Progenitor cell of endocrine pancreas (in vitro differentiated cells): ENCODE results near the gene CALU. TPM values are rescaled to one million over a fixed set of nuclear protein-coding genes. Genes with fewer than 3 reads are reported as not detected.

Source experiments
- DNase-seq: peaks from one replicate; pipeline ENCODE4 v3.0.0; 2021; ENCODE audit warnings: low spot score; ENCODE audit not compliant: unreplicated experiment
- H3K27ac Mint-ChIP-seq: 2 replicates; pipeline ENCODE4 v1.8.0; 2021; ENCODE audit warnings: mild to moderate bottlenecking, moderate library complexity, mixed read lengths
- H3K27me3 Mint-ChIP-seq: 2 replicates; pipeline ENCODE4 v1.8.0; 2021; ENCODE audit warnings: mixed read lengths
- H3K36me3 Mint-ChIP-seq: 2 replicates; pipeline ENCODE4 v1.8.0; 2022; ENCODE audit warnings: mixed read lengths; ENCODE audit not compliant: insufficient read depth
- H3K4me1 Mint-ChIP-seq: 2 replicates; pipeline ENCODE4 v1.8.0; 2021; ENCODE audit warnings: low read depth, mixed read lengths
- H3K4me3 Mint-ChIP-seq: 2 replicates; pipeline ENCODE4 v1.8.0; 2021; ENCODE audit warnings: low read depth, mild to moderate bottlenecking, moderate library complexity, mixed read lengths
- H3K9me3 Mint-ChIP-seq: 2 replicates; pipeline ENCODE4 v1.8.0; 2021; ENCODE audit warnings: low read depth, mixed read lengths
- CTCF ChIP-seq: fragments of 200-600 bp; sonication (generic); IDR thresholded peaks from one replicate; pipeline ENCODE4 v1.5.0; 2021; ENCODE audit warnings: antibody characterized with exemption, mild to moderate bottlenecking; ENCODE audit not compliant: unreplicated experiment
- total RNA-seq: library from RNA; stranded (reverse); gene quantifications from 2 replicates; pipeline ENCODE4 v1.2.1, GENCODE V29; 2021

The CALU gene
- total RNA-seq, 1 donor from 2014 or later: 107 TPM

GRCh38 chr7:128745706-128746105, 6.5 kb downstream of the CALU start:
- Mint-ChIP-seq H3K9me3 (no peaks in the 10 kb centered on the region), H3K36me3 (peaks cover 18% of the 10 kb centered on the region)

GRCh38 chr7:128747327-128748079, 8.3 kb downstream of the CALU start:
- peaks cover 18% of the 10 kb centered on the region for H3K36me3 Mint-ChIP-seq
- H3K9me3 Mint-ChIP-seq: no peaks in the 10 kb centered on the region
- H3K27me3 Mint-ChIP-seq: no peaks in the 10 kb centered on the region
- H3K4me1 Mint-ChIP-seq: peaks cover 19% of the 10 kb centered on the region
- H3K27ac Mint-ChIP-seq: peak overlapping the region; percentile 33
- no peak for DNase-seq
- H3K4me3 Mint-ChIP-seq: no peak overlapping the region
- no peak for TF ChIP-seq CTCF

More at GRCh38 chr7:128745706-128746105, 6.5 kb downstream of the CALU start:
- Mint-ChIP-seq H3K27ac (peak overlapping the region; percentile 62), H3K4me1 (peaks cover 23% of the 10 kb centered on the region), H3K4me3 (no peak overlapping the region), H3K27me3 (no peaks in the 10 kb centered on the region)
- no peak for DNase-seq
- TF ChIP-seq CTCF: no peak

GRCh38 chr7:128752251-128752650, 13.1 kb downstream of the CALU start:
- no peak overlapping the region for H3K27ac Mint-ChIP-seq
- TF ChIP-seq CTCF: no peak
- H3K4me3 Mint-ChIP-seq: no peak overlapping the region
- H3K36me3 Mint-ChIP-seq: peaks cover 24% of the 10 kb centered on the region
- DNase-seq: no peak
- H3K4me1 Mint-ChIP-seq: peaks cover 7% of the 10 kb centered on the region
- H3K27me3 Mint-ChIP-seq: no peaks in the 10 kb centered on the region
- no peaks in the 10 kb centered on the region for H3K9me3 Mint-ChIP-seq

- no peak overlapping the region for H3K4me3 Mint-ChIP-seq
- no peaks in the 10 kb centered on the region for H3K9me3 Mint-ChIP-seq
- H3K27me3 Mint-ChIP-seq: no peaks in the 10 kb centered on the region
- H3K36me3 Mint-ChIP-seq: peaks cover 16% of the 10 kb centered on the region
- no peak for TF ChIP-seq CTCF
- no peak overlapping the region for H3K27ac Mint-ChIP-seq
- no peaks in the 10 kb centered on the region for H3K4me1 Mint-ChIP-seq
- DNase-seq: no peak
Measured at GRCh38 chr7:128755075-128755818, 16.1 kb downstream of the CALU start.

GRCh38 chr7:128755819-128756476, 16.8 kb downstream of the CALU start:
- no peaks in the 10 kb centered on the region for H3K27me3 Mint-ChIP-seq
- H3K4me3 Mint-ChIP-seq: no peak overlapping the region
- peak overlapping the region; percentile 17 for H3K27ac Mint-ChIP-seq
- DNase-seq: no peak
- no peaks in the 10 kb centered on the region for H3K9me3 Mint-ChIP-seq
- no peaks in the 10 kb centered on the region for H3K4me1 Mint-ChIP-seq
- no peak for TF ChIP-seq CTCF
- peaks cover 12% of the 10 kb centered on the region for H3K36me3 Mint-ChIP-seq
